Loucy (cell line): ENCODE results near the gene RAP1GAP2.

Source experiments
- EZH2phosphoT487 ChIP-seq: fragments of 200-600 bp; IDR thresholded peaks from 2 replicates; pipeline ENCODE4 v1.6.1; 2018; ENCODE audit warnings: antibody characterized with exemption, mild to moderate bottlenecking, moderate library complexity, borderline replicate concordance
- TF ChIP-seq, protein P1 (sequence below): fragments of 200-600 bp; sonication (generic); conservative IDR thresholded peaks from 2 replicates; pipeline ENCODE4 v1.5.1; 2014; ENCODE audit warnings: mild to moderate bottlenecking, antibody characterized with exemption, low read length

- TF ChIP-seq, protein P1, sequence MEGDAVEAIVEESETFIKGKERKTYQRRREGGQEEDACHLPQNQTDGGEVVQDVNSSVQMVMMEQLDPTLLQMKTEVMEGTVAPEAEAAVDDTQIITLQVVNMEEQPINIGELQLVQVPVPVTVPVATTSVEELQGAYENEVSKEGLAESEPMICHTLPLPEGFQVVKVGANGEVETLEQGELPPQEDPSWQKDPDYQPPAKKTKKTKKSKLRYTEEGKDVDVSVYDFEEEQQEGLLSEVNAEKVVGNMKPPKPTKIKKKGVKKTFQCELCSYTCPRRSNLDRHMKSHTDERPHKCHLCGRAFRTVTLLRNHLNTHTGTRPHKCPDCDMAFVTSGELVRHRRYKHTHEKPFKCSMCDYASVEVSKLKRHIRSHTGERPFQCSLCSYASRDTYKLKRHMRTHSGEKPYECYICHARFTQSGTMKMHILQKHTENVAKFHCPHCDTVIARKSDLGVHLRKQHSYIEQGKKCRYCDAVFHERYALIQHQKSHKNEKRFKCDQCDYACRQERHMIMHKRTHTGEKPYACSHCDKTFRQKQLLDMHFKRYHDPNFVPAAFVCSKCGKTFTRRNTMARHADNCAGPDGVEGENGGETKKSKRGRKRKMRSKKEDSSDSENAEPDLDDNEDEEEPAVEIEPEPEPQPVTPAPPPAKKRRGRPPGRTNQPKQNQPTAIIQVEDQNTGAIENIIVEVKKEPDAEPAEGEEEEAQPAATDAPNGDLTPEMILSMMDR = no peak
- TF ChIP-seq EZH2phosphoT487 = no peak
Measured at GRCh38 chr17:2949469-2950044, 153.3 kb downstream of the RAP1GAP2 start.
